HG02970 (cell line): Measurements from ENCODE around the gene TMEM106C.

Source experiments
- ATAC-seq: cut with Tn5 transposase; IDR thresholded peaks from one replicate; pipeline ENCODE4 v1.9.1; 2021; ENCODE audit warnings: mild to moderate bottlenecking, moderate library complexity, moderate number of reproducible peaks; ENCODE audit not compliant: unreplicated experiment, low FRiP score

TMEM106C gene

GRCh38 chr12:48013287-48013686 lies 49.9 kb downstream of the TMEM106C start:
- no peak for ATAC-seq

- no peak for ATAC-seq
Measured at GRCh38 chr12:48015129-48015528, 51.7 kb downstream of the TMEM106C start.

- ATAC-seq = no peak
Measured at GRCh38 chr12:48015954-48016353, 52.6 kb downstream of the TMEM106C start.

GRCh38 chr12:48016373-48017020 lies 53.1 kb downstream of the TMEM106C start:
- no peak for ATAC-seq

GRCh38 chr12:48017496-48017895 lies 54.1 kb downstream of the TMEM106C start:
- ATAC-seq = no peak

- no peak for ATAC-seq
Measured at GRCh38 chr12:48017921-48018617, 54.7 kb downstream of the TMEM106C start.
